GM21381 (cell line): ENCODE results near the gene URGCP.

Experiments
- ATAC-seq: cut with Tn5 transposase; IDR thresholded peaks from one replicate; pipeline ENCODE4 v1.9.1; 2021; ENCODE audit warnings: mild to moderate bottlenecking, moderate library complexity; ENCODE audit not compliant: unreplicated experiment

URGCP gene

GRCh38 chr7:43876241-43876640 lies 30.2 kb downstream of the URGCP start:
- no peak for ATAC-seq

DNA sequence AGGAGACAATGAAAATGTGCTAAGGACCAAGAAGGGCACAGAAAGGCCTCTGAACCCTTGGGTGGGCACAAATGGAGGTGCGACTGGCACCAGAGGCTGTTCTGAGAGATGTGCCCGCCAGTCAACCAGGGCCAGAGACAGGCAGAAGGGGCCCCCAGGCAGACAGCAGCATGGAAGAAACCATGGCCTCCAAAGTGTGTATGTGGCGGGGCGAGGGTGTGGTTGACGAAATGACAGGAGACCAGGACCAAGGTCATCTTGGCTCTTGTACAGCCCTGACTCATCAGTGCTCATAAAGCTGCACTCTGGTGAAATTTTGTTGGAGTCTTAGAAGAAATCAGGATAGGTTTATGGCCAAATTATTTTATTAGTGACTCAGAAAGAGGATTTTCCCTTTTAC lies 33.1 kb downstream of the URGCP start:
- no peak for ATAC-seq

DNA sequence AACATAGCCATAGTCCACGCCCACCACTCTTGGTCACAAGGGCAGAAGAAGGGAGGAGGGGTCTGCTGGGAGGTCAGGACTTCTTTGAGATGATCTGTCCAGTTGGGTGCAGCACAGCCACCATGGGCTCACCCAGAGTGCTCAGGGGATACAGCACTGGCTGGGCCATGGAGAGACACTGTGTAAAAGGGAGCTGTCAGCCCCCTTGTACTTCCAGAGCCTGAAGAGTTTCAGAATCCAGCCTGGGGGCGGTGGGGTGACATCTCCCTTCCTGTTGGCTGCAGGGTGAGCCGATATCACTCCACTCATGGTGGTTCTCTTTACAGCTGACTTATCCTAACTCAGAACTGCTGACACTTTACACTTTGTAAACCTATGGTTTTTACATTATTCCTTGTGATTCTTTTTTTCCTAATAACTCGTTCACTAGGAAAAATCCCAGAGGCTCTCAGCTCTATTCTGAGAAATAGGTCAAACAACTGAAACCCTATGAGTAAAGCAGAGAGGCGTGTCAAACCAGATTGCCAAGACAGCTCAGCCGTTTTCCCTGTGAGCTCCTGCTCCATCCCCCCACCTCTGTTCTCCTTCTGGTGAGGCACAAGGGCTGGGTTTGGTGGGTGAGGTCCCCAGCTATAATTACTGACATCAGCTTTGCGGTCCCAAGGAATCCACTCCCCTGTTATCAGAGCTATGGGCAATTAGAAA lies 33.8 kb downstream of the URGCP start:
- ATAC-seq, result no peak

GRCh38 chr7:43871064-43871463 lies 35.3 kb downstream of the URGCP start:
- ATAC-seq, result no peak

GRCh38 chr7:43870316-43870715 lies 36.1 kb downstream of the URGCP start:
- no peak for ATAC-seq

DNA sequence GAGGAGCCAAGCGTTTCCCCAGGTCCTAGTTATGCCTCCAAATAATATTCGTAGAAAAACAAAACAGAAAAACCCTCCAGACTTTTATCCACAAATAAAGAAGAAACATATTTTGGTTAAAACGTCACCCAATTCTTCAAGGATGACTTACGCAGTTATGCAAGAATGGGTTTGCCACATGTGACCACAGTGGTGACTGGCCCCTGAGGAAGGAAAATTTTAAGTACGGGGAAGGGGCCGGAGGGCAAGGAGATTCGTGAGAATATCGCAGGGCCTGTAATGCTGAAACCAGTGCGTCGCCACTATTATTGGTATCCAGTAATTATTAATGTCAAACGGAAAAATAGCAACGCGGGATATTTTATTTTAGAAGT lies 36.5 kb downstream of the URGCP start:
- ATAC-seq, result peak; percentile 9

- peak; percentile 93 for ATAC-seq
Observed at GRCh38 chr7:43869006-43869866, 37.2 kb downstream of the URGCP start, which contains the start of gene MRPS24. Gene MRPS24 (minus strand): TSS chr7:43869517. CDS start chr7:43869495, 22 bp downstream.

DNA sequence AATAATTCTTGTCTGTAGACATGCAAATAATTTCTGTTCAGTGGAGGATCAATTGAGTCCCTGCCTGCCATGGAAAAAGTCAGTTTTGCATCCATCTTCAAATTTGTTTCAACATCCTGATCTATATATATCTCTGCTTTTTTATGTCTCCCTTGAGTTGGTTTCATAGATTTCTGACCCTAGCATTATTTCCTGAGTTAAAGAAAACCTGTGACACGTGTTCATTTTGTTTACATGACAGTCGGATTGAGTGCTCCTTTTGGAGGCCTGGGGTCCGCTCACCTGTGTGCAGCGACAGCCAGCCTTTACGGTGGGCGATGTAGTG lies 37.8 kb downstream of the URGCP start:
- peak; percentile 4 for ATAC-seq

DNA sequence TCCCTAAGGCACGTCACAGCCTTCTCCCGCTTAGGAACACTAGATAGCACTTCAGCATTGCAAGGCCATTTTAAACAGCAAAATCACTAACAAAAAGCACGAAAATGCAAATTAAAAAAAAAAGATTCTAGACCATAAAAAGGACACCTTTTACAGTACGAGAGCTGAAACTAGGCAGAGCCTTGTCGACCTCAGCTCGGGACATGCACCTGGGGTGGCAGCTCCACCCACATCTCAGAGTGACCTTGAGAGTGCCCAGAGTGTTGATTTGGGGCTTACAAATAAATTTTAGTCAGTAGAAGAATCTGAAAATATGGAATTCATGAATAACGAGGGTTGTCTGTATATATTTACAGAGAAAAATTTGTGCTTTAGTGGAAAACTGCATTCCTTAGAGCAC lies 38.2 kb downstream of the URGCP start:
- no peak for ATAC-seq

- ATAC-seq, result no peak
Observed at GRCh38 chr7:43865277-43865676, 41.1 kb downstream of the URGCP start.

GRCh38 chr7:43864126-43864525 lies 42.3 kb downstream of the URGCP start:
- ATAC-seq, result no peak

DNA sequence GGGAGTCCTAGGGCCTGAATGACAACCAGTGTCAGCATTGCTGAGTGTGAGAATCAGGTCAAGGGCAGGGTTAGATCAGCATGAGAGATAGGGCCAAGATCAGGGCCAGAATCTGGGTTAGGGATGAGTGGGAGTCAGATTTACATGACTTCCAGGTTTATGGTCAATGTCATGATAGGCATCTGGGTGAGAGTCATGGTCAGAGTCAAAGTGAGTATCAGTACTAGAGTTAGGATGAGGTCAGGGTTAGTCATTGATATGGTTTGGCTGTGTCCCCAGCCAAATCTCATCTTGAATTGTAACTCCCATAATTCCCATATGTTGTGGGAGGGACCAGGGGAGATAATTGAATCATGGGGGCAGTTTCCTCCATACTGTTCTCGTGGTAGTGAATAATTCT lies 49.4 kb downstream of the URGCP start:
- no peak for ATAC-seq

GRCh38 chr7:43856316-43856715 lies 50.1 kb downstream of the URGCP start:
- ATAC-seq, result no peak

DNA sequence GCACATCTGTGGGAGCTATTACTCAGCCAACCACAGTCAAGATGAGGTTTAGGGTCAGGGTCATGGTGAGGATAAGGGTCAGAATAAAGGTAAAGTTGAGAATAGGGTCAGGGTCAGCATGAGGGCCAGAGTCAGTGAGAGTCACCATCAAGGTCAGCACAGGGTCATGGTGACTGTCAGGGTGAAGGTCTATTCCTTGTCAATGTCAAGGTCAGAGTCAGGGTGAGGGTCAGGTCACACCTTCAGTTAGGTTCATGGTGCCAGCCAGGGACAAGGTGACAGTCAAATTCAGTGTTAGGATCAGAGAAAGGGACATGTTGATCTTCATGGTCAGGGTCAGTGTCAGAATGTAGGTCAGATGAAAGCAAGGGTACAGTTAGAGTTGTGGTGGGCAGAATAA lies 51.2 kb downstream of the URGCP start:
- ATAC-seq, result no peak

DNA sequence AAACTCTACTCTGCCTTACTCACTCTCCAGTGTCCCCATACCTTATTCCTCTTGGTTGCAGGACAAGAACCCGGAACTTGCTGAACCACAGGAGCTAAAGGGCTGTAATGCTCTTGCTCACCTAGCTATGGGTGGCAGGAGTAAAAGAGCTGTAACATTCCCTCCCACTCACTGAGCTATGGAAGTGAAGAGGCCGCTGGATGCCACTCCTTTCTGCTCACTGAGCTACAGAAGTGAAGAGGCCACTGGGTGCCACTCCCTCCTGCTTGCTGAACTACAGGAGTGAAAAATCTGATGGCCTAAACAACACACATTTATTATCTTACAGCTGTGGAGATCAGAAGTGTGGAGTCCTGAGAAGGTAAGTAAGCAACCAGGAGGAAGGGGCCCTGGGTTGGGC lies 54.6 kb downstream of the URGCP start:
- no peak for ATAC-seq

DNA sequence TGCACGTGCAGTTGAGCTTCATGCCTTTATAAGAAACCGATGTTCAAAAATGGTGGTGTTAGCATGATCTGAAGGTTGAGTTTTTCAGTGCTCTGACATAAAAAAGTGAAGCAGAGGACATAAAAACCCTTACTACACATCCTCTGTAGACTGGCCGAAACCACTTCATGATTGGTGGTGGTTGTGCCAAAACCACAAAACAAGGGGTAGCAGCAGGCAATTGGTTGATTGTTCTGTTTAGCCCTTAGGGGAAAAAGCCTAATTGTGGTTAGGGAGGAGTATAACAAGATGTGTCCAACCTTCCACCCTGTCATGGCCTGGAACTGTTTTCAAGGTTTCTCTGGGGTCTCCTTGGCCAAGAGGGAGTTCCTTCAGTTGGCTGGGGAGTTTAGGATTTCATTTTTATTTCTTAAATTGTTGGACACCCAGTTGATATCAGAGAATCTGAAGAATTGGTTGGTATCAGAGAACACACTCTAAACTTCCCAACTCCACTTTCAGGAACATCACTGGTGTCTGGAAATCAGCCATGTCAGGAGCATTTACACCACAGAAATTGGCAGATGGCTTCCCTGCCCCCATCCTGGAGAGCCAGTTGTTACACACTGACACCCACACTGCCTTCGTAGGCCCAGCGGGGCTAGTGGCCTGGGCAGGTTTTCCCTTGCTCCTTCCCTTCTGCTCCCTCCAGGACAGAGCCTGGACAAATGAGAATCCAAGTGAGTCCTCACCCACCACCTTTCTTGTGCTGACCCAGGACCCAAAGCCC lies 55.9 kb downstream of the URGCP start:
- peak; percentile 48 for ATAC-seq

DNA sequence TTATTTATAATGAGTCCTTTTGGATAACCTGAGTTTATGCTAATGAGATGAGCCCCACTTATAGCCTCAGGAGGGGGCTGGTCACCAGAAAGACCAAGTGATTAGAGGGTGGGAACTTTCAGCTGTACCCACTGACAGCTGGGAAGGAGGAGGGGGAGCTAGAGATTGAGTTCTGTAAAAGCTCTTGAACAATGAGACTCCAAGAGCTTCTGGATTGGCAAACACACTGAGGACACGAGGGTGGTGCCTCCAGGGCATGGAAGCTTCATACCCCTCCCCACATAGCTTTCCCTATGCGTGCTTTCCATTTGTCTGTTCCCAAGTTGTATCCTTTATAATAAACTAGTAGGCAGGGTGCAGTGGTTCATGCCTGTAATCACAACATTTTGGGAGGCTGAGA lies 57.3 kb downstream of the URGCP start:
- ATAC-seq, result no peak

DNA sequence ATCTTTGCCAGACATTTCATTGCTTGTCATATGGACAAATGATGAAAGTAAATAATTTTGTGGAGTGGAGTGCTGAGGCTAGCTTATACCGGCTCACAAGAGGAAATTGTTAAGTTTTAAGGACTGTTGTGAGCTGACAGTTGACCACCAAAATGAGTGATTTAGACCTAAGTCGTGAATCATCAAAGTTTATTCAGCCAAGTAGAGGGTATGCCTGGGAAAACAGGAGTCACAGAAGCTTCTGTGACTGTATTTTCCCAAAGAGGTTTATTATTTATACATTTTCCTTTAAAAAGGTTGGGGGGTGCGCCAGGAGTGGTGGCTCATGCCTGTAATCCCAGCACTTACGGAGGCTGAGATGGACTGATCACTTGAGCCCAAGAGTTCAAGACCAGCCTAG lies 58.9 kb downstream of the URGCP start:
- ATAC-seq, result no peak

- no peak for ATAC-seq
Observed at GRCh38 chr7:43844662-43845061, 61.7 kb downstream of the URGCP start.

GRCh38 chr7:43844257-43844656 lies 62.1 kb downstream of the URGCP start:
- no peak for ATAC-seq

DNA sequence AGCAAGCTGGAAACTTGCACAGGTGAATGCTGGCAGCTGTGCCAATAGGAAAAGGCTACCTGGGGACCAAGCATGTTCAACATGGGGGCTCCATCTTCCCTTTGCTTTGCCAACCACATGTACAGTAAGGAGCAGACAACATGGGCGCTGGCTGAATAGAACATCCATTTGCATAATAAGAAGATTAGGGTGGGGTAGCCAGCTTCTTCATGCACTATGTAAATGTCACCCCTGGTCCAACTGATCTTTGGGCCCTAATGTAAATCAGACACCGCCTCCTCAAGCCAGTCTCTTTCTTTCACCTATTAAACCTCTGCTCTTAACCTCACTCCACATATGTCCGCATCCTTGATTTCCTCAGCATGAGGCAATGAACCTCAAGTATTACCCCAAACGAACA lies 63.1 kb downstream of the URGCP start:
- ATAC-seq, result no peak

GRCh38 chr7:43838201-43838658 lies 68.2 kb downstream of the URGCP start:
- ATAC-seq, result no peak
